IgD-negative memory B cell (primary cell): ENCODE measurements around the gene CFAP68. TPM values are rescaled to one million over a fixed set of nuclear protein-coding genes. Genes with fewer than 3 reads are reported as not detected.

Experiments used
- polyA plus RNA-seq: library from polyadenylated mRNA; unstranded; fragments of 300-500 nt; fragmentation: Illumina TruSeq; gene quantifications from one replicate; pipeline ENCODE4 v1.2.3, GENCODE V29; 2021

The CFAP68 gene
- polyA plus RNA-seq, 1 donor from 2014 or later: 25.7 TPM

Other genes starting within 250 kb of the CFAP68 start
- gene PPP2R1B, start 113.2 kb upstream of the CFAP68 start, polyA plus RNA-seq: 14.9 TPM
- gene ALG9, start 8.0 kb upstream of the CFAP68 start, polyA plus RNA-seq: 13.6 TPM
- gene FDXACB1, start 376 bp upstream of the CFAP68 start, polyA plus RNA-seq: 6.8 TPM
- not detected for gene CRYAB, start 32.2 kb downstream of the CFAP68 start, polyA plus RNA-seq
- gene HSPB2, start 33.2 kb downstream of the CFAP68 start, polyA plus RNA-seq: not detected
- gene C11orf52, start 39.4 kb downstream of the CFAP68 start, polyA plus RNA-seq: not detected
- gene DIXDC1, start 57.8 kb downstream of the CFAP68 start, polyA plus RNA-seq: 0.34 TPM
- gene DLAT, start 145.9 kb downstream of the CFAP68 start, polyA plus RNA-seq: 27.8 TPM
- not detected for gene PIH1D2, start 194.5 kb downstream of the CFAP68 start, polyA plus RNA-seq
- 18.7 TPM for gene NKAPD1, start 194.8 kb downstream of the CFAP68 start, polyA plus RNA-seq
- gene TIMM8B, start 207.2 kb downstream of the CFAP68 start, polyA plus RNA-seq: 55.9 TPM
- 142 TPM for gene SDHD, start 207.3 kb downstream of the CFAP68 start, polyA plus RNA-seq